Measurements from ENCODE around the gene RNF26.

RNF26 gene

DNA sequence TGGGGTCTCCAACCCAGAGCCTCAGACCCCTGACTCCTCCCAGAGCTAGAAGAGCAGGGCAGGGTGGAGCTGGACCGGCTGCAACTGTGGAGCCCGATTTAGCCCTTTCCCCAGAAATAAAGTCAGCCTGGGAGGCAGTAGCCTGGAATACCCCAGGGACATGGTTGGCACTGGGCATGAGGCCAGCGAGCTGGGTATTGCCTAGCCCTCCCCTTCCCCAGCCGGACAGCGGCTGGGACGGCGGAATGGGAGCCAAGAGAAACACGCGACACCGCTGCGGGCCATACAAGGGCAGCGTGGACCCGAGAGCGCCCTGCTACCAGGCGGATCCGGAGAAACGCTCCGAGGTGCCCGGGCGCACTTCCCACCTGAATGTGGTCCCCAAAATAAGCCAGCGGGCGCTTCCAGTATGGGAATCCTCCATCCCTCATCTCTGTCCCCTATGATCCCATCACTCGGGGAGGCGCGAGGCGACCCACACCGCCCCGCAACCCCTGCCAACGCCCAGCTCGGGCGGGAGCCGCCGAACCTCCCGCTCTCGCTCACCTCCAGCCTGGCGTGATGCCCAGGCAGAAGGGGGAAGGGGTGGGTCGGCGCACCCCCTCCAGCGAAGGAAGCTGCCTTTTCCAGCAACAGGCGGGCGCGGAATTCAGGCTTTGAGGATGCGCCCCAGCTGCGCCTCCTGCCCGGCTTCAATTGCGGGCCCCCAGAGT, 18.2 kb upstream of the RNF26 start:
- DNase-seq = no peak

DNA sequence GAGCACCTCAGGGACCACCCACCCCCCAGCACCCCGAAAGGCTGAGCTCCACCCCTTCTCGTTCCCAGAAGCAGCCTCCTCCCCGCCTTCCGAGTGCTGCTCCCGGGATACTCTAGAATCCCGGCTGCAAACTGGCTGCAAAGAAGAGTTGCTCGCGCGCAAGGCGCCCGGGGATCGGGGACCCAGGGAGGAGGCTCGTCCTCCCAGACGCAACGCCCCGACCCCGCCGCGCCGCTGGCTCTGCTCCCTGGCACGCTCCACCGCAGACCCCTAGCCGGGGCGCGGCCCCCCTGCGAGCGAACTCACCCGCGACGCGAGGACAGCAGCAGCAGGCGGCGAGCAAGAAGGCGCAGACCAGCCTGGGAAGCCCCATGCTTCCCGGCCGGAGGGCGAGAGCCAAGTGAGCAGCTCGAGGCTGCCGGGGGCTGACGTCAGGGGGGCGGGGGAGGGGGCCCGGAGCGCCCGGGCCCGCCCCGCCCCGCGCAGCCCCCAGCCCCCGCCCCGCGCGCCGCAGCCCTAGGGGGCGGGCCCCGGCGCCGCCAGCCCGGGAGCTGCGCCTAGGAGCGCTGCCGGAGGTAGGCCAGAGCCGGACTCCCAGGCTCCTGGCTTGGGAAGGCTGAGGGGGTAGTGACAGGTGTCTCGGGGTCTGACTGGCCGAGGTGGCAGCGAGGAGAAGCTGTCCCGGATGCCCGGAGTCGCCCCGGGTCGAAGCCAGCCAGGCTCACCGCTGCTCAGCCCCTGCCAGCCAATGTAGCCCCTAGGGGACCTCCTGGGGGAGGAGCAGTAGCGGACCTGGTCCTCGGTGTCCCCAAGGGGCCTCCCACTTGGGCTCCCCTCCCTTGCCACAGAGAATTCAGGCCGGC, 17.4 kb upstream of the RNF26 start, which contains the start of gene MCAM:
TSS of gene MCAM (minus strand) at position 402 of the 863 bp plus-strand sequence. CDS start at position 373, 29 bp downstream.
- DNase-seq = no peak

DNA sequence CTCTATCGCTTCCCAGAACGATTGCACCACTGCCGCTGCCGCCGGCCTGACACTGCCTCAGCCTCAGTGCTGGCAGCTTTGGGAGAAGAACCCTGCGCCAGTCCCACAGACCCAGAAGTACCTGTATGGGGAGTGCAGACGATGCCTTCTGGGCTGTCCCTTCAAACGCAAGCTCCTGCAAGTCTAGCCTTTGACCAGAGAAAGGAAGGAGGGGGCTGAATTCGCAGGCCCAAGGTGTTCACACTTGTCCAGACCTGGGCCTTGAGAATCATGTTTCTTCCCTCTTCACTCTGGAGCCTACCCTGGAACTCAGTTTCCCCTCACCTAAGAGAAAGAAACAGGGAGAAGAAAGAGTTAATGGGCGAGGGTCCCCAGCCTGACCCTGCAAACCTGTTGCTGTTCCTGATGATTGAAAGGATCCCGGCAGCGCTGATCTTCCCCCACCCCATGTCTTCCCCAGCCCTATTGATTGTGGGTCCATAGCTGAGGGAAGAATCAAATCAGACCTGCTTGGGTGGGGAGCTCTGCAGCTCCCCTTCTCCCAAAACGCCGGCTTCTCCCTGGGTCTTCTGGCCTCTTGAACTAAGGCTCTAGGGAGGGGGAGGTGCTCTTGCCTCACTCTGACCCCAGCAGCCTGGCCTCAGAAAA, 16.6 kb upstream of the RNF26 start:
- no peak for DNase-seq

DNA sequence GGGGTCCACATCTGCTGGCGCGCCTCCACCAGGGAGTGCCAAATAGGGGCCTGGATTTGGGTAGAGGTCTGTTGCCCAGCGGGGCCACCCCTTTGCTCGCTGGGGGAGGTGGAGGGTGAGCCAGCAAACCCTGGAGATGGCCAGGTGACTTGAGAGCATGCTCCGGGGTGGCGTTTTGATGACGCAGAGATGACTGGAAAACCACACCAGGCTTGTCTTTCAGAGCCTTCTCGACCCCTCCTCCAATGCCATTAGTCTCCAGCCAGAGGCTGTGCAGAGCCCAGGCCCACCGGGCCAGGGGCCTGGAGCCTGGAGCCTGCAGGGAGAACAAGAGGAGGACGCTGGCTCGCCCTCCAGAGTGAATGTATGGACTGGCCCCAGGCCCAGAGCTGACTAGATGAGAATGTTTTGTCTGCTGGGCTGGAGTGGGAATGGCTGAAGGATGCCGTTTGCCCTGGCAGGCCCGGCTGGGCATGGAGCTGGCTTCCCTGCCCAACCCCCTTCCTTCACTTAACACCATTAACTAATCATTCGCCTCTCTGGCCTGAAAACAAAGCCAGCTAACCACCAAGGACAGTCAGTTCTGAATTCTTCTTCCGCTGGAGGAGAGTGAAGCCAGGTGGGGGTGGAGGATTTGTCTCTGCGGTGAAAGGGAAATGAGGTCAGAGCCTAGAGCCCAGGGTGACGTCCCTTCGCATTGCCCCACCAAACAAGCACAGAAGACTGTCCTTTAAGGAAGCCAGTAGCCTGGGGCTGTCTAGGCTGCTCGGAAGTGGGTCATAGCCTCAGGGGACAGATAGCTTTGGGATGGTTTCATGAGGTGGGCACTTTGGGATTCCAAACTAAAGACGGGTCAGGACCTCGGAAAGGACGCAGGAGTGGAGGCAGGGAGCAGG, 15.8 kb upstream of the RNF26 start:
- peak; percentile 23 for DNase-seq

- no peak for DNase-seq
These were observed 15.1 kb upstream of the RNF26 start for GRCh38 chr11:119319136-119319699.

DNA sequence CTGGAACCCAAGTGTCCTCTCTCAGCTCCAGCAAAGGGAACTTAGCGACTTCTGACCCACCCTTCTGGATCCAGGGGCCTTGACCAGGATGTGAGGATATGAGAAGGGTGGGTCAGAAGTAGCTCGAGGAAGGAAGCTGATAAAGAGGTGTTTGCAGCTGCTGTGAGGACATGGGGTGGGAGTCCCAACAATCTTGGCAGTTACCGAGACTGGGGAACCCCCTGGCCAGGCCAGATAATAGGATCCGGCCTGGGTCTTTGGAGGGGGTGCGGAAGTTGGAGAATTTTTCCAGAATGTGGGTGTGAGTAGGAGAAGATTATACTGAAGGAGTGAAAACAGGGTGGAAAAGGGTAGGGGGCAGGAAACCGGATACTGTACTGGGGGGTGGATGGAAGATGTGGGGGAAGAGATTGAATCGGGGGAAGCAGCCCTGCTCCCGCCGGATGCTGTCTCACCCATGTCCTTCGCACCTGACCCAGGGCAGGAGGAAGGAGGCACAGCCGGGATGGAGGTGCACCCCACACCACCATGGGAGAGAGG, 14.6 kb upstream of the RNF26 start:
- no peak for DNase-seq

- no peak for DNase-seq
These were observed 14.0 kb upstream of the RNF26 start for GRCh38 chr11:119320240-119320775.

DNA sequence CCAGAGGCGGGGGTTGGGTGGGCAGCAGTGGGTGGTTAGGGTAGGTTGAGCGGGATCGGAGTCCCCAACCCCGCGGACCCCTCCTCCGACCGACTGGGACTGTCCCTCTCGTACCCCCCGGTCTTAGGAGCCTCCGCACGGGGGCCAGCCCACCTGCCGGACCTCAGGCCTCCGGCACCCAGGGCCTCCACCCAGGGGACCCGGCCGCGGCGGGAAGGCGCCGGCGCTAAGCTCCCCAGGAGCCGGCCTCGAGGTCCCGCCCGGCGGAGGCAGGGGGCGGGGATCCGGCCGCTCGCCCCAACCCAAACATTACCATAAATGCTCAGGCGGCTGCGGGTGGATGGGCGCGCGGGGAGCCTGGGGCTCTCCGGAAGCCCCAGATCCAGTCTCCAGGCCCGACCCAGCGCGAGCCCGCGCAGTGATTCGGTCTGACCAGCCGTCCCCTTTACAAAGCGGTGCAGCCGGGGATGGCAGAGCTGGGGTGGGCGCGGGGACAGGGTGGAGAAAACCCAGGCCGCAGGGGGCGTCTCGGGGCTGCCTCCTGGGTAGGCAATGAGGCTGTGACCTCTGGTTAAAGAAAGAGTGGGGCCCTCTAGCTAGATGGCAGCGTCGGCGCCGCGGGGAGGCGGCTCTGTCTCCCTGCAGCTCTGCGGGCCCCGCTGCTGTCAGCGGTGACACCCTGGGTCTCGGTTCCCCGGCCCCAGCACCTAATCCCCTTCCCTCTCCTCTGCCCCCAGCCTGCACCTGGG, 13.4 kb upstream of the RNF26 start:
- peak; percentile 23 for DNase-seq

GRCh38 chr11:119322360-119322739, 12.0 kb upstream of the RNF26 start:
- no peak for DNase-seq

GRCh38 chr11:119322921-119323531, 11.3 kb upstream of the RNF26 start:
- DNase-seq = no peak

DNA sequence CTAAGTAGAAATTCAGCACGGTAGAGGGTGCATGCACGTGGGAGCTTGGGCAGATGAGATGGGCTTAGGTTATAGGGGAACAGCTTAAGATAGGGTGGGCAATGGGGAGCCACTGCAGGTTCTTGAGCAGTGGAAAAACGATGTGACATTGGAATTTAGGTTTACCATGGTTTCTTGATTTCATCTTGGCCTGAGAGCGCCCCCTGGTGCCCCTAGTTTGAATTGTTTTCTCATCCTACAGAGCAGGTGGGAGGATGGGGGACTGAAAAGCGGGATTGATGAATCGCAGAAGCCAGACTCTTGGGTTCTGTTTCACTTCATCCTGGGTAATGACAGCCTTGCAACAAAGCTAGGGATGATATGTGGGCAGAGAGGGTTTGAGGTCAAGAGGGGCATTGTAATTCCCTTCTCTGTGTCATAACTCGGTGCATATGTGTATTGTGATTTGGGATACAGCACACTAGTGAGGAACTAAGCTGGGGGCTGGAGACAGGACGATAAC, 10.7 kb upstream of the RNF26 start:
- peak; percentile 67 for DNase-seq

- DNase-seq = no peak
These were observed 10.1 kb upstream of the RNF26 start for GRCh38 chr11:119324189-119324588.

DNA sequence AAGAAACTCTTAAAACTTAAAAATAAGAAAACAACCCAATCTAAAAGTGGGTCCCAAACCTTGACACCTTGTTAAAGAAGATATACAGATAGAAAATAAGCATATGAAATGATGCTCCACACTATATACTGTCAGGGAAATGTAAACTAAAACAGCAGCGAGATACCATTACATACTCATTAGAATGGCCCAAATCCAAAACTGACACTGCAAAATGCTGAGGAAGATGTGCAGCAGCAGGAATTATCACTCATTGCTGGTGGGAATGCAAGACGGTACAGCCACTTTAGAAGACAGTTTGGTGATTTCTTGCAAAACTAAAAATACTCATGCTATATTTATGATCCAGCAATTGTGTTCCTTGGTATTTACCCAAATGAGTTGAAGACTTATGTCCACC, 5.0 kb upstream of the RNF26 start:
- no peak for DNase-seq

GRCh38 chr11:119330237-119330636, 4.1 kb upstream of the RNF26 start:
- no peak for DNase-seq

DNA sequence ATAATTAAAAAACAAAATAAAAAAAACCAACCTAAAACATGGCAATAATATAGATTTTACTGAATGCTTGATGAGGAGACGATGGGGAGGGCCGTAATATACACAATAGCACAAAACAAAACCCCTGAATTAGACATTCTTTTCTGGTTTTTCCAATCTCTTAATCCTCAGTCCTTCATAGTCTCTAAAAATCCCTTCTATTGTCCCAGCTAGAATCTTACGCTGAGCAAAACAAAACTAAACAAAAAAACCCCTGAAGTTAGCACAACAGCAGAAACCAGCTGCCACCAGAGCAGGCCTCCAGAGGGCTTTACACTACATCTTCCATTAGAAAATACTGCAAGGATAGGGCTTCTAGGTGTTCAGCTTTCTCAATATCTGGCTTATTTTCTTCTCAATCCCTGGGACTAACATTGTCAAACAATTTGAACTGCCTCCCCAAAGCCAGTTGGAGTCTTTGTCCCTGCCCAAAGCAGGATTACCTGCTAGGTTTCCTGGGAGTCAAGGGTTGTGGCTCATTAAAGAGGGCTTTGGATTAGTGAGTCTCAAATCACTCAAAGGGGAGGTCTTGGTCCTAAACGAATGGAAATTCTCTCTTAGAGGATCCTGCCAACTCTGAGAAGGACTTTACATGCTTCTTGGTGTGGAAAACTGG, 2.1 kb upstream of the RNF26 start:
- DNase-seq = no peak

GRCh38 chr11:119335091-119335654, 846 bp downstream of the RNF26 start:
- DNase-seq = no peak

DNA sequence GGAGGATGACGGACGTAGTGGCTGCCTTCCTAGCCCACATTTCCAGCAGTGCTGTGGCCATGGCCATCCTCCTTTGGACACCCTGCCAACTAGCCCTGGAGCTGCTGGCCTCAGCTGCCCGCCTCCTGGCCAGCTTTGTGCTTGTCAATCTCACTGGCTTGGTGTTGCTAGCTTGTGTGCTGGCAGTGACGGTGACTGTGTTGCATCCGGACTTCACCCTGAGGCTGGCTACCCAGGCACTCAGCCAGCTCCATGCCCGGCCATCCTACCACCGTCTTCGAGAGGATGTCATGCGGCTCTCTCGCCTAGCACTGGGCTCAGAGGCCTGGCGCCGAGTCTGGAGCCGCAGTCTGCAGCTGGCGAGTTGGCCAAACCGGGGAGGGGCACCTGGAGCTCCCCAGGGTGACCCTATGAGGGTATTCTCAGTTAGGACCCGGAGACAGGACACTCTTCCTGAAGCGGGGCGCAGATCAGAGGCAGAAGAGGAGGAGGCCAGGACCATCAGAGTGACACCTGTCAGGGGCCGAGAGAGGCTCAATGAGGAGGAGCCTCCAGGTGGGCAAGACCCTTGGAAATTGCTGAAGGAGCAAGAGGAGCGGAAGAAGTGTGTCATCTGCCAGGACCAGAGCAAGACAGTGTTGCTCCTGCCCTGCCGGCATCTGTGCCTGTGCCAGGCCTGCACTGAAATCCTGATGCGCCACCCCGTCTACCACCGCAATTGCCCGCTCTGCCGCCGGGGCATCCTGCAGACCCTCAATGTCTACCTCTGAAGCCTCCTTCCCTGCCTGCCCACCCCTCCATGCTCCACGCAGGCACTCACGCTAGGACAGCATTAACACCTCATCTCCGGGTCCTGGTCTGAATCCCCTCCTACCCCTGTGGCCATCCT, 1.6 kb downstream of the RNF26 start:
- DNase-seq = no peak

- DNase-seq = no peak
These were observed 2.6 kb downstream of the RNF26 start for GRCh38 chr11:119336744-119337469.
